NCI-H446 (cell line): ENCODE results near the gene SLC22A23.

Experiments
- DNase-seq, 2 experiments: peaks; one replicate each; lab custom pipeline; 2025; lab: John Stamatoyannopoulos, UW

SLC22A23 gene

GRCh38 chr6:3299221-3299620, 157.6 kb downstream of the SLC22A23 start:
- no peak for DNase-seq

GRCh38 chr6:3297909-3298308, 158.9 kb downstream of the SLC22A23 start:
- DNase-seq: no peak

GRCh38 chr6:3297006-3297405, 159.8 kb downstream of the SLC22A23 start:
- DNase-seq: no peak

GRCh38 chr6:3296537-3296936, 160.3 kb downstream of the SLC22A23 start:
- no peak for DNase-seq

GRCh38 chr6:3296078-3296477, 160.8 kb downstream of the SLC22A23 start:
- no peak for DNase-seq

GRCh38 chr6:3294921-3295871, 161.7 kb downstream of the SLC22A23 start:
- no peak for DNase-seq

- no peak for DNase-seq
These were observed 162.5 kb downstream of the SLC22A23 start for GRCh38 chr6:3294396-3294795.

GRCh38 chr6:3293271-3294155, 163.3 kb downstream of the SLC22A23 start:
- DNase-seq: no peak

GRCh38 chr6:3292431-3293197, 164.2 kb downstream of the SLC22A23 start:
- DNase-seq: no peak

- no peak for DNase-seq
These were observed 164.9 kb downstream of the SLC22A23 start for GRCh38 chr6:3291987-3292386.

- DNase-seq: no peak
These were observed 165.5 kb downstream of the SLC22A23 start for GRCh38 chr6:3291346-3291745.

GRCh38 chr6:3290931-3291211, 166.0 kb downstream of the SLC22A23 start:
- no peak for DNase-seq

GRCh38 chr6:3290149-3290930, 166.5 kb downstream of the SLC22A23 start:
- no peak for DNase-seq

- no peak for DNase-seq
These were observed 167.2 kb downstream of the SLC22A23 start for GRCh38 chr6:3289664-3290055.

- no peak for DNase-seq
These were observed 167.9 kb downstream of the SLC22A23 start for GRCh38 chr6:3288711-3289663.

GRCh38 chr6:3287976-3288707, 168.7 kb downstream of the SLC22A23 start:
- no peak for DNase-seq

- DNase-seq: no peak
These were observed 169.5 kb downstream of the SLC22A23 start for GRCh38 chr6:3287308-3287707.

- no peak for DNase-seq
These were observed 170.1 kb downstream of the SLC22A23 start for GRCh38 chr6:3286641-3287171.

- DNase-seq: no peak
These were observed 171.1 kb downstream of the SLC22A23 start for GRCh38 chr6:3285732-3286131.
